Peyer's patch (tissue), 4 donors: ENCODE measurements around the gene SCNN1A.
"Not testable (repeated sequence)": the region's sequence is repeated elsewhere in the genome, so short reads cannot be mapped to it uniquely, and the experiment has no call there.

Experiments
- CTCF ChIP-seq, 6 experiments: fragments of 450-650 bp in 4 of 6; fragments of 200-600 bp in 2 of 6; sonication (generic) in 1 of 6; IDR thresholded peaks; one replicate each; pipeline ENCODE4 v1.5.1; 2017 to 2019; ENCODE audit warnings: antibody characterized with exemption in 6 of 6, mild to moderate bottlenecking in 3 of 6, moderate library complexity in 1 of 6
- POLR2A ChIP-seq, 2 donors: fragments of 450-650 bp; IDR thresholded peaks; one replicate each; pipeline ENCODE4 v1.5.1; 2017; ENCODE audit warnings: antibody characterized with exemption in 2 of 2, mild to moderate bottlenecking in 2 of 2, moderate library complexity in 2 of 2

DNA sequence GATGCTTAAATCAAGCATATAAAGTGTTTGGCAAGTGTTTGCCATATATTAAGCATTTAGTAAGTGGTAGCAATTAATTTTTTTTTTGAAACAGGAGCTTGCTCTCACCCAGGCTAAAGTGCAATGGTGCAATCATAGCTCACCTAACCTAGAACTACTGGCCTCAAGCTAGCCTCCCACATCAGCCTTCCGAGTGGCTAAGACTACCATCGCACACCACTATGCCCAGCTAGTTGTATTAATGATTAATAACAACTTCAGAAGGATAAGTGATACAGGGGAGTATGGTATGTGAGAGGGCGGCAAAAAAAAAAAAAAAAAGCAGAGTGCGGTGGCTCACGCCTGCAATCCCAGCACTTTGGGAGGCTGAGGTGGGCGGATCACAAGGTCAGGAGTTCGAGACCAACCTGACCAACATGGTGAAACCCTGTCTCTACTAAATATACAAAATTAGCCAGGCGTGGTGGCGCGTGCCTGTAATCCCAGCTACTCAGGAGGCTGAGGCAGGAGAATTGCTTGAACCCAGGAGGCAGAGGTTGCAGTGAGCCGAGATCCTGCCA is 31.2 kb downstream of the SCNN1A start:
- TF ChIP-seq CTCF, POLR2A (IDR thresholded peaks at IDR 0.05): not testable (repeated sequence)
